SK-N-SH treated with all-trans-retinoic acid at 6 μM for 48 hours (cell line): ENCODE data around the gene CCDC146.

Source experiments
- ATAC-seq: fragments of 200-7000 bp; cut with Tn5 transposase; 3 replicates; pipeline ENCODE4 v1.9.1; 2020; ENCODE audit warnings: mild to moderate bottlenecking, moderate library complexity
- ARNTL ChIP-seq: fragments of 450-650 bp; formaldehyde crosslinking; IDR thresholded peaks from 2 replicates; pipeline ENCODE4 v1.5.0; 2020; ENCODE audit warnings: low read depth, mild to moderate bottlenecking, moderate library complexity, borderline replicate concordance
- BACH2 ChIP-seq: fragments of 250-450 bp; sonication (Bioruptor Pico); IDR thresholded peaks from 2 replicates; pipeline ENCODE4 v1.9.0; 2021; ENCODE audit warnings: mild to moderate bottlenecking, borderline replicate concordance
- CSDC2 ChIP-seq: fragments of 250-450 bp; sonication (Bioruptor Pico); IDR thresholded peaks from 2 replicates; pipeline ENCODE4 v1.5.0; 2020; ENCODE audit warnings: mild to moderate bottlenecking, moderate library complexity
- ESRRG ChIP-seq: fragments of 250-450 bp; sonication (Bioruptor Pico); IDR thresholded peaks from 2 replicates; pipeline ENCODE4 v1.6.1; 2021; ENCODE audit warnings: mild to moderate bottlenecking
- GLIS3 ChIP-seq: fragments of 250-450 bp; sonication (Bioruptor Pico); IDR thresholded peaks from 2 replicates; pipeline ENCODE4 v1.5.0; 2020; ENCODE audit warnings: mild to moderate bottlenecking, moderate library complexity
- OSR1 ChIP-seq: fragments of 250-450 bp; sonication (Bioruptor Pico); IDR thresholded peaks from 2 replicates; pipeline ENCODE4 v1.8.0; 2022; ENCODE audit warnings: moderate library complexity, mild to moderate bottlenecking, inconsistent platforms
- PATZ1 ChIP-seq: fragments of 250-450 bp; sonication (Bioruptor Pico); IDR thresholded peaks from 2 replicates; pipeline ENCODE4 v1.8.0; 2020; ENCODE audit warnings: mild to moderate bottlenecking, moderate library complexity, borderline replicate concordance
- PPARA ChIP-seq: fragments of 250-450 bp; sonication (Bioruptor Pico); IDR thresholded peaks from 2 replicates; pipeline ENCODE4 v1.5.0; 2020; ENCODE audit warnings: mild to moderate bottlenecking, borderline replicate concordance
- RARB ChIP-seq: fragments of 250-450 bp; sonication (Bioruptor Pico); IDR thresholded peaks from 2 replicates; pipeline ENCODE4 v1.8.0; 2021; ENCODE audit warnings: mild to moderate bottlenecking, moderate library complexity
- SNAI2 ChIP-seq: fragments of 250-450 bp; sonication (Bioruptor Pico); IDR thresholded peaks from 2 replicates; pipeline ENCODE4 v1.5.0; 2020; ENCODE audit warnings: mild to moderate bottlenecking, moderate library complexity
- TOX ChIP-seq: fragments of 250-450 bp; sonication (Bioruptor Pico); IDR thresholded peaks from 2 replicates; pipeline ENCODE4 v1.8.0; 2021; ENCODE audit warnings: mild to moderate bottlenecking, moderate library complexity, borderline replicate concordance
- ZC3H10 ChIP-seq: fragments of 250-450 bp; sonication (Bioruptor Pico); IDR thresholded peaks from 2 replicates; pipeline ENCODE4 v1.5.1; 2021; ENCODE audit warnings: mild to moderate bottlenecking, moderate library complexity
- ZFP3 ChIP-seq: fragments of 250-450 bp; sonication (Bioruptor Pico); IDR thresholded peaks from 2 replicates; pipeline ENCODE4 v1.5.0; 2020; ENCODE audit warnings: mild to moderate bottlenecking, moderate library complexity
- ZFP30 ChIP-seq: fragments of 450-650 bp; formaldehyde crosslinking; IDR thresholded peaks from 2 replicates; pipeline ENCODE4 v1.5.0; 2022; ENCODE audit warnings: mild to moderate bottlenecking, moderate library complexity
- ZNF565 ChIP-seq: fragments of 450-650 bp; formaldehyde crosslinking; conservative IDR thresholded peaks from 2 replicates; pipeline ENCODE4 v1.5.0; 2020; ENCODE audit warnings: low read depth, mild to moderate bottlenecking, moderate library complexity
- ZNF70 ChIP-seq: fragments of 450-650 bp; formaldehyde crosslinking; IDR thresholded peaks from 2 replicates; pipeline ENCODE4 v1.5.0; 2020; ENCODE audit warnings: mild to moderate bottlenecking, moderate library complexity
- ZNF8 ChIP-seq: fragments of 450-650 bp; formaldehyde crosslinking; IDR thresholded peaks from 2 replicates; pipeline ENCODE4 v1.5.0; 2020; ENCODE audit warnings: mild to moderate bottlenecking, moderate library complexity
- TF ChIP-seq, protein P1 (sequence below): fragments of 250-450 bp; sonication (Bioruptor Pico); IDR thresholded peaks from 2 replicates; pipeline ENCODE4 v1.8.0; 2021; ENCODE audit warnings: low read depth, mild to moderate bottlenecking, moderate library complexity, borderline replicate concordance
- TF ChIP-seq, protein P2 (sequence below): fragments of 250-450 bp; sonication (Bioruptor Pico); IDR thresholded peaks from 2 replicates; pipeline ENCODE4 v1.5.1; 2020; ENCODE audit warnings: low read depth, mild to moderate bottlenecking, moderate library complexity
- TF ChIP-seq, protein P3 (sequence below): fragments of 250-450 bp; sonication (Bioruptor Pico); IDR thresholded peaks from 2 replicates; pipeline ENCODE4 v1.5.0; 2020; ENCODE audit warnings: mild to moderate bottlenecking, moderate library complexity
- TF ChIP-seq, protein P4 (sequence below): fragments of 250-450 bp; sonication (Bioruptor Pico); IDR thresholded peaks from 2 replicates; pipeline ENCODE4 v1.5.1; 2021; ENCODE audit warnings: mild to moderate bottlenecking, moderate library complexity

Gene CCDC146

DNA sequence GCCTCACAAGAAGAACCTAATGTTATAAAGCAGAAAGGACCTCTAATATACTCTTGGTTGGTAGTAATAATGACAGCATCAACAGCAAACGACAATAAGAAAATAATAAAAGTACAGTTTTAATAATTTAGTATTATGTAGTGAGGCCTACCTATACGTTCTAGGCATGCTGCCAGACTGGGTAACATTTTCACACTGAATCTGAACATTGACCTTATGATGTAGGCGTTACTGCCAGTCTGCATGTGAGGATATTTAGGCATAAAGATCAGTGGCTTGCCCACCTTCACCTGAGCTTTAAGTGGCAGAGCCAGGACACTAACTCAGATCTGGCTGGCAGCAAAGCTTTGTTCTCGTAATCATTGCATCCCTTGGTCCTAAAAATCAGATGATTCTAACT is 74.7 kb downstream of the CCDC146 start (continued):
- TF ChIP-seq, protein P1, sequence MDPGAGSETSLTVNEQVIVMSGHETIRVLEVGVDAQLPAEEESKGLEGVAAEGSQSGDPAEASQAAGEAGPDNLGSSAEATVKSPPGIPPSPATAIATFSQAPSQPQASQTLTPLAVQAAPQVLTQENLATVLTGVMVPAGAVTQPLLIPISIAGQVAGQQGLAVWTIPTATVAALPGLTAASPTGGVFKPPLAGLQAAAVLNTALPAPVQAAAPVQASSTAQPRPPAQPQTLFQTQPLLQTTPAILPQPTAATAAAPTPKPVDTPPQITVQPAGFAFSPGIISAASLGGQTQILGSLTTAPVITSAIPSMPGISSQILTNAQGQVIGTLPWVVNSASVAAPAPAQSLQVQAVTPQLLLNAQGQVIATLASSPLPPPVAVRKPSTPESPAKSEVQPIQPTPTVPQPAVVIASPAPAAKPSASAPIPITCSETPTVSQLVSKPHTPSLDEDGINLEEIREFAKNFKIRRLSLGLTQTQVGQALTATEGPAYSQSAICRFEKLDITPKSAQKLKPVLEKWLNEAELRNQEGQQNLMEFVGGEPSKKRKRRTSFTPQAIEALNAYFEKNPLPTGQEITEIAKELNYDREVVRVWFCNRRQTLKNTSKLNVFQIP (CRISPR knock-in tag) = no peak

- no peak for ATAC-seq
- no peak for TF ChIP-seq PPARA (CRISPR knock-in tag)
- TF ChIP-seq ZNF70 = no peak
- TF ChIP-seq ZFP3 = no peak
- no peak for TF ChIP-seq TOX (CRISPR knock-in tag)
- no peak for TF ChIP-seq PATZ1 (CRISPR knock-in tag)
- TF ChIP-seq BACH2 (CRISPR knock-in tag) = no peak
- TF ChIP-seq ZFP30 (CRISPR knock-in tag) = no peak
- no peak for TF ChIP-seq RARB (CRISPR knock-in tag)
- no peak for TF ChIP-seq ARNTL
- TF ChIP-seq ZNF565 (CRISPR knock-in tag) = no peak
- TF ChIP-seq ZNF8 (CRISPR knock-in tag) = no peak
Observed at GRCh38 chr7:77199013-77199966, 76.9 kb downstream of the CCDC146 start, which contains the start of gene FGL2. FGL2 (minus strand) TSS chr7:77199819; CDS start chr7:77199793, 26 bp downstream.

DNA sequence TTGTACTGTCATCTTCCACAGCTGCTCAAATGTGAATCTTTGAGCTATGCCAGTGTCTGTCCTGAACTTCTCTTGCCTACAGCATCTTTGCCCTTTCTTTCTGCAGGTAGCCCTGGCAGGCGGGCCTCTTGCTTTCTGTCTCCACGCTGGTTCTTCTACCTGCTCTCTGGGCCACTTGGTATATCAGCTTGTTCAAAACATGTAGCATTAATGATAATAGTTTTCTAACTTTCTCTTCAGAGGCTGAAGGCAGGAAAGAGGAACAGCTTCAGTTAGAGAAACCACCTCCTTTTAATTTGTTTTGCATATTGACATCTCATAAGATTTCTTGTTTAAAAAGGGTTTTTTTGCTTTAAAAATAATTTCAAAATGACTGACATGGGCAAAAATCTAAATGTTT is 78.1 kb downstream of the CCDC146 start:
- TF ChIP-seq RARB (CRISPR knock-in tag) (no peak), BACH2 (CRISPR knock-in tag) (no peak), CSDC2 (CRISPR knock-in tag) (no peak), ESRRG (no peak), ZFP30 (CRISPR knock-in tag) (no peak), GLIS3 (no peak), SNAI2 (CRISPR knock-in tag) (no peak), ZNF8 (CRISPR knock-in tag) (no peak), ARNTL (no peak), OSR1 (CRISPR knock-in tag) (no peak), PATZ1 (CRISPR knock-in tag) (no peak), PPARA (CRISPR knock-in tag) (no peak), ZC3H10 (CRISPR knock-in tag) (no peak), ZFP3 (no peak), TOX (CRISPR knock-in tag) (no peak)
- TF ChIP-seq, protein P2, sequence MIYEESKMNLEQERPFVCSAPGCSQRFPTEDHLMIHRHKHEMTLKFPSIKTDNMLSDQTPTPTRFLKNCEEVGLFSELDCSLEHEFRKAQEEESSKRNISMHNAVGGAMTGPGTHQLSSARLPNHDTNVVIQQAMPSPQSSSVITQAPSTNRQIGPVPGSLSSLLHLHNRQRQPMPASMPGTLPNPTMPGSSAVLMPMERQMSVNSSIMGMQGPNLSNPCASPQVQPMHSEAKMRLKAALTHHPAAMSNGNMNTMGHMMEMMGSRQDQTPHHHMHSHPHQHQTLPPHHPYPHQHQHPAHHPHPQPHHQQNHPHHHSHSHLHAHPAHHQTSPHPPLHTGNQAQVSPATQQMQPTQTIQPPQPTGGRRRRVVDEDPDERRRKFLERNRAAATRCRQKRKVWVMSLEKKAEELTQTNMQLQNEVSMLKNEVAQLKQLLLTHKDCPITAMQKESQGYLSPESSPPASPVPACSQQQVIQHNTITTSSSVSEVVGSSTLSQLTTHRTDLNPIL = no peak
- TF ChIP-seq, protein P3, sequence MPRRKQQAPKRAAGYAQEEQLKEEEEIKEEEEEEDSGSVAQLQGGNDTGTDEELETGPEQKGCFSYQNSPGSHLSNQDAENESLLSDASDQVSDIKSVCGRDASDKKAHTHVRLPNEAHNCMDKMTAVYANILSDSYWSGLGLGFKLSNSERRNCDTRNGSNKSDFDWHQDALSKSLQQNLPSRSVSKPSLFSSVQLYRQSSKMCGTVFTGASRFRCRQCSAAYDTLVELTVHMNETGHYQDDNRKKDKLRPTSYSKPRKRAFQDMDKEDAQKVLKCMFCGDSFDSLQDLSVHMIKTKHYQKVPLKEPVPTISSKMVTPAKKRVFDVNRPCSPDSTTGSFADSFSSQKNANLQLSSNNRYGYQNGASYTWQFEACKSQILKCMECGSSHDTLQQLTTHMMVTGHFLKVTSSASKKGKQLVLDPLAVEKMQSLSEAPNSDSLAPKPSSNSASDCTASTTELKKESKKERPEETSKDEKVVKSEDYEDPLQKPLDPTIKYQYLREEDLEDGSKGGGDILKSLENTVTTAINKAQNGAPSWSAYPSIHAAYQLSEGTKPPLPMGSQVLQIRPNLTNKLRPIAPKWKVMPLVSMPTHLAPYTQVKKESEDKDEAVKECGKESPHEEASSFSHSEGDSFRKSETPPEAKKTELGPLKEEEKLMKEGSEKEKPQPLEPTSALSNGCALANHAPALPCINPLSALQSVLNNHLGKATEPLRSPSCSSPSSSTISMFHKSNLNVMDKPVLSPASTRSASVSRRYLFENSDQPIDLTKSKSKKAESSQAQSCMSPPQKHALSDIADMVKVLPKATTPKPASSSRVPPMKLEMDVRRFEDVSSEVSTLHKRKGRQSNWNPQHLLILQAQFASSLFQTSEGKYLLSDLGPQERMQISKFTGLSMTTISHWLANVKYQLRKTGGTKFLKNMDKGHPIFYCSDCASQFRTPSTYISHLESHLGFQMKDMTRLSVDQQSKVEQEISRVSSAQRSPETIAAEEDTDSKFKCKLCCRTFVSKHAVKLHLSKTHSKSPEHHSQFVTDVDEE (CRISPR knock-in tag) = no peak
- TF ChIP-seq, protein P1 (CRISPR knock-in tag) = no peak
- TF ChIP-seq, protein P4, sequence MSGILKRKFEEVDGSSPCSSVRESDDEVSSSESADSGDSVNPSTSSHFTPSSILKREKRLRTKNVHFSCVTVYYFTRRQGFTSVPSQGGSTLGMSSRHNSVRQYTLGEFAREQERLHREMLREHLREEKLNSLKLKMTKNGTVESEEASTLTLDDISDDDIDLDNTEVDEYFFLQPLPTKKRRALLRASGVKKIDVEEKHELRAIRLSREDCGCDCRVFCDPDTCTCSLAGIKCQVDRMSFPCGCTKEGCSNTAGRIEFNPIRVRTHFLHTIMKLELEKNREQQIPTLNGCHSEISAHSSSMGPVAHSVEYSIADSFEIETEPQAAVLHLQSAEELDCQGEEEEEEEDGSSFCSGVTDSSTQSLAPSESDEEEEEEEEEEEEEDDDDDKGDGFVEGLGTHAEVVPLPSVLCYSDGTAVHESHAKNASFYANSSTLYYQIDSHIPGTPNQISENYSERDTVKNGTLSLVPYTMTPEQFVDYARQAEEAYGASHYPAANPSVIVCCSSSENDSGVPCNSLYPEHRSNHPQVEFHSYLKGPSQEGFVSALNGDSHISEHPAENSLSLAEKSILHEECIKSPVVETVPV (CRISPR knock-in tag) = no peak
- no peak for ATAC-seq
